Keratinocyte (primary cell): ENCODE data around the gene NUP98.

Source experiments
- CTCF ChIP-seq, 3 experiments: IDR thresholded peaks in 1 of 3; conservative IDR thresholded peaks in 1 of 3; optimal IDR thresholded peaks in 1 of 3; 2 replicates in 2 of 3; 3 replicates in 1 of 3; pipeline versions ENCODE3 to v1.5.1; 2011; ENCODE audit warnings: low read length in 3 of 3, mild to moderate bottlenecking in 3 of 3, moderate library complexity in 2 of 3, control low read depth in 1 of 3, inconsistent platforms in 1 of 3; ENCODE audit not compliant: insufficient read depth in 2 of 3; ENCODE audit errors: extremely low read depth in 1 of 3
- EZH2 ChIP-seq: IDR thresholded peaks from one replicate; pipeline ENCODE4 v1.6.1; 2012; ENCODE audit warnings: inconsistent platforms, mild to moderate bottlenecking, low read length, moderate library complexity

GRCh38 chr11:3736816-3737215 is 60.5 kb downstream of the NUP98 start:
- TF ChIP-seq CTCF (optimal IDR thresholded peaks at IDR 0.05 in 1 of 3, IDR thresholded peaks at IDR 0.05 in 1 of 3, conservative IDR thresholded peaks at IDR 0.05 in 1 of 3; ENCODE audit: extremely low read depth in 1 of 3, insufficient read depth in 2 of 3, low read length in 3 of 3) (no peak), EZH2 (no peak)
